Right atrium auricular region (tissue), 2 donors: Measurements from ENCODE around the gene ZBTB48. TPM values are rescaled to one million over a fixed set of nuclear protein-coding genes. Genes with fewer than 3 reads are reported as not detected.
"Not testable (repeated sequence)": the region's sequence is repeated elsewhere in the genome, so short reads cannot be mapped to it uniquely, and the experiment has no call there.

ENCODE experiments used
- DNase-seq: peaks from one replicate; pipeline ENCODE4 v3.0.0-alpha.2; 2019; ENCODE audit warnings: low spot score
- H3K27ac ChIP-seq, 2 donors: fragments of 200-600 bp; sonication (generic); 1 replicate in 1 of 2; 2 replicates in 1 of 2; pipeline ENCODE4 v1.5.1; 2016 to 2019
- H3K27me3 ChIP-seq, 2 donors: fragments of 200-600 bp; sonication (generic); one replicate each; pipeline versions ENCODE4 v1.5.1 to v1.6.0; 2017 to 2019
- H3K36me3 ChIP-seq: fragments of 200-600 bp; sonication (generic); one replicate; pipeline ENCODE4 v1.5.1; 2016
- H3K4me1 ChIP-seq, 2 donors: fragments of 200-600 bp; sonication (generic); one replicate each; pipeline versions ENCODE4 v1.5.1 to v1.6.0; 2017 to 2019
- H3K4me3 ChIP-seq, 2 donors: fragments of 200-600 bp; sonication (generic); 1 replicate in 1 of 2; 2 replicates in 1 of 2; pipeline ENCODE4 v1.5.1; 2017 to 2019; ENCODE audit warnings: mild to moderate bottlenecking in 1 of 2, moderate library complexity in 1 of 2
- H3K9me3 ChIP-seq, 2 donors: fragments of 200-600 bp; sonication (generic); one replicate each; pipeline ENCODE4 v1.5.1; 2019
- CTCF ChIP-seq, 2 donors: fragments of 200-600 bp; sonication (generic); IDR thresholded peaks; one replicate each; pipeline ENCODE4 v1.5.1; 2019; ENCODE audit warnings: antibody characterized with exemption in 2 of 2
- total RNA-seq, 2 donors: library from RNA; depleted of rRNA; stranded (reverse); fragments of >200 nt; gene quantifications; one replicate each; pipeline ENCODE4 v1.1.0, GENCODE V29; 2016

Gene ZBTB48
- total RNA-seq, 2 donors from 2014 or later, result 4.0 to 9.0 TPM

GRCh38 chr1:6596351-6596750 lies 16.6 kb downstream of the ZBTB48 start:
- Histone ChIP-seq H3K27ac (peak overlapping the region; percentile 99 to 100), H3K27me3 (no peaks in the 10 kb centered on the region), H3K9me3 (no peaks in the 10 kb centered on the region), H3K4me3 (no peak overlapping the region), H3K4me1 (peaks cover 0 to 72% of the 10 kb centered on the region in 2 donors), H3K36me3 (peaks cover 78% of the 10 kb centered on the region)
- no peak for TF ChIP-seq CTCF (IDR thresholded peaks at IDR 0.05)
- DNase-seq, result no peak

- peak overlapping the region in 1 of 2 donors; percentile 12 for H3K4me3 ChIP-seq
- DNase-seq, result no peak
- TF ChIP-seq CTCF (IDR thresholded peaks at IDR 0.05), result no peak
Measured at GRCh38 chr1:6596886-6597776, 17.3 kb downstream of the ZBTB48 start.

GRCh38 chr1:6597777-6598131 lies 18.0 kb downstream of the ZBTB48 start:
- Histone ChIP-seq H3K27me3 (no peaks in the 10 kb centered on the region), H3K27ac (peak overlapping the region; percentile 99 to 100), H3K36me3 (peaks cover 64% of the 10 kb centered on the region), H3K4me1 (peaks cover 0 to 57% of the 10 kb centered on the region in 2 donors), H3K9me3 (no peaks in the 10 kb centered on the region), H3K4me3 (no peak overlapping the region)
- no peak for TF ChIP-seq CTCF (IDR thresholded peaks at IDR 0.05)
- no peak for DNase-seq

More at GRCh38 chr1:6596886-6597776, 17.3 kb downstream of the ZBTB48 start:
- Histone ChIP-seq H3K36me3 (peaks cover 70% of the 10 kb centered on the region), H3K9me3 (no peaks in the 10 kb centered on the region), H3K27me3 (no peaks in the 10 kb centered on the region), H3K27ac (peak overlapping the region; percentile 99 to 100), H3K4me1 (peaks cover 0 to 64% of the 10 kb centered on the region in 2 donors)

GRCh38 chr1:6599141-6599975 lies 19.6 kb downstream of the ZBTB48 start:
- Histone ChIP-seq H3K27ac (peak overlapping the region; percentile 99 to 100), H3K4me3 (peak overlapping the region; percentile 76 to 79), H3K36me3 (peaks cover 48% of the 10 kb centered on the region), H3K4me1 (peaks cover 0 to 64% of the 10 kb centered on the region in 2 donors), H3K27me3 (no peaks in the 10 kb centered on the region), H3K9me3 (no peaks in the 10 kb centered on the region)
- DNase-seq, result no peak
- TF ChIP-seq CTCF (IDR thresholded peaks at IDR 0.05), result no peak

GRCh38 chr1:6599991-6600390 lies 20.2 kb downstream of the ZBTB48 start:
- not testable (repeated sequence) for DNase-seq, H3K27me3 ChIP-seq, H3K9me3 ChIP-seq
- Histone ChIP-seq H3K4me1 (peaks cover 0 to 71% of the 10 kb centered on the region in 2 donors), H3K27ac (peak overlapping the region; percentile 99 to 100), H3K4me3 (peak overlapping the region; percentile 76 to 79), H3K36me3 (peaks cover 42% of the 10 kb centered on the region)
